NCI-H2029 (cell line): Measurements from ENCODE around the gene CEP57L1.
"Not testable (repeated sequence)": the region's sequence is repeated elsewhere in the genome, so short reads cannot be mapped to it uniquely, and the experiment has no call there.

Source experiments
- DNase-seq: peaks from one replicate; lab custom pipeline; 2025; lab: John Stamatoyannopoulos, UW

Gene CEP57L1

DNA sequence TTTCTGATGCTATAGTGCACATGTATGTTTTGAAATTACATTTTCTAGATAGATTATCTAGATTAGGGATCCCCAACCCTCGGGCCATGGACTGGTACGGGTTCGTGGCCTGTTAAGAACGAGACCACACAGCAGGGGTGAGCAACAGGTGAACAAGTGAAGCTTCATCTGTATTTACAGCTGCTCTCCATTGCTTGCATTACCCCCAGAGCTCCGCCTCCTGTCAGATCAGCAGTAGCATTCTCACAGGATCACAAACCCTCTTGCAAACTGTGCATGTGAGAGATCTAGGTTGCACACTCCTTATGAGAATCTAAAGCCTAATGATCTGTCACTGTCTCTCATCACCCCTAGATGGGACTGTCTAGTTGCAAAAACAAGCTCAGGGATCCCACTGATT, 10.4 kb downstream of the CEP57L1 start:
- no peak for DNase-seq

DNA sequence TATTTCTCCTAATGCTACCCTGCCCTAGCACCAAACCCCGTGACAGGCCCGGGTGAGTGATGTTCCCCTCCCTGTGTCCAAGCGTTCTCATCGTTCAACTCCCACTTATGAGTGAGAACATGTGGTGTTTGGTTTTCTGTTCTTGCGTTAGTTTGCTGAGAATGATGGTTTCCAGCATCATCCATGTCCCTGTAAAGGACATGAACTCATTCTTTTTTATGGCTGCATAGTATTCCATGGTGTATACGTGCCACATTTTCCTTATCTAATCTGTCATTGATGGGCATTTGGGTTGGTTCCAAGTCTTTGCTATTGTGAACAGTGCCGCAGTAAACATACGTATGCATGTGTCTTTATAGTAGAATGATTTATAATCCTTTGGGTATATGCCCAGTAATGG, 14.4 kb downstream of the CEP57L1 start:
- DNase-seq: not testable (repeated sequence)

DNA sequence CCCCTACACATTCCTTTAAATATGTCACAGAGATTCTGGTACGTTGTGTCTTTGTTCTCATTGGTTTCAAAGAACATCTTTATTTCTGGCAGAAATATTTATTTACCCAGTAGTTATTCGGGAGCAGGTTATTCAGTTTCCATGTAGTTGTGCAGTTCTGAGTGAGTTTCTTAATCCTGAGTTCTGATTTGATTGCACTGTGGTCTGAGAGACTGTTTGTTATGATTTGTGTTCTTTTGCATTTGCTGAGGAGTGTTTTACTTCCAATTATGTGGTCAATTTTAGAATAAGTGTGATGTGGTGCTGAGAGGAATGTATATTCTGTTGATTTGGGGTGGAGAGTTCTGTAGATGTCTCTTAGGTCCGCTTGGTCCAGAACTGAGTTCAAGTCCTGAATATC, 17.4 kb downstream of the CEP57L1 start:
- not testable (repeated sequence) for DNase-seq

- DNase-seq: no peak
Measured at GRCh38 chr6:109117346-109118035, 22.2 kb downstream of the CEP57L1 start.

GRCh38 chr6:109118337-109118736, 23.0 kb downstream of the CEP57L1 start:
- no peak for DNase-seq

DNA sequence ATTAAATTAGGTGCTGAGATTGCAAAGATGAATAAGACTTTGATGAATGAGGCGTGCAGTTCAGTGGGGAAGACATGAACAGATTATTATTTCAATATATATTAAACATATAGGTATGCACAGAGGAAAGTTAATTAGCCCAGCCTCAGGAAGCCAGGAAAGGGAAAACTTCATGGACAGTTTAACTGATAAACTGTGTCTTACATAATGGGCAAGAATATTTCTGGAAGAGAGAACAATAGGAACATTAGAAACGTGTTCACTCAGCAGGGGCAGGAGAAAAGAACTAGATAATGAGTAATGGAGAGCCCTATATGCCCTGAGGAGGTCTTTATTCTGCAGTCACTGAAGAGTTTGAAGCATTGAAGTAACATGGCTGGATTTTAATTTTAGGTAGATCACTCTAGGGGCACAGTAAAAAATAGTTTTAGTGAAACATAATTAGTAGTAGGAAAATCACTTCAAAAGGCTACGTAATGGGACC, 23.6 kb downstream of the CEP57L1 start:
- DNase-seq: no peak

GRCh38 chr6:109121411-109121810, 26.1 kb downstream of the CEP57L1 start:
- no peak for DNase-seq

- no peak for DNase-seq
Measured at GRCh38 chr6:109124219-109124618, 28.9 kb downstream of the CEP57L1 start.

DNA sequence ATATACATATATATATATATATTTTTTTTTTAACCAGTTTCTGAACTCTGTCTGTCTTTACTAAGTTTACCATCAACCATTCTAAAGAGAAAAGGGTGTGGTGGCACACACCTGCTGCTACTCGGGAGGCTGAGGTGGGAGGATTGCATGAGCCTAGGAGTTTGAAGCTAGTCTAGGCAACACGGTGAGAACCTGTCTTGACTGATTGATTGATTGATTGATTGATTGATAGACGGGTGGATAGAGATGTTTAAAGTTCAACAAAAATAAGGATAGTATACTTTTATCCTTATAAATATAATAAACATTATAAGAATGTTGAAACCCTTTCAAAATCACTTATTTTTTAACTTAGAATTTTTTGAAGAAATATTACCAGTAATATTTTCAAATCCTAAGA, 30.2 kb downstream of the CEP57L1 start:
- no peak for DNase-seq

DNA sequence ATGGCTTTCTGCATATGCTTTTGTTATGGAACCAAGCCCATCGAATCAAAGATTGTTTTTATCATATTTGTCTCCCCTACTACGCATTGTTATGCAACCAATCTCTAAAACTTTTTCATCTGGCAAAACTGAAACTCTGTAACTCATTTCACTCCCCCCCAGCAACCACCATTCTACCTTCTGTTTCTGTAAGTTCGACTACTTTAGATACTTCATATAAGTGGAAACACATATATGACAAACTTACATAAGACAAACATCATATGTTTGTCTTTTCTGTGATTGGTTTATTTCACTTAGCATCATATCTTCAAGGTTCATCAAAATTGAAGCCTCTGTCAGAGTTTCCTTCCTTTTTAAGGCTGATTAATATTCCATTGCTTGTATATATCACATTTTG, 34.8 kb downstream of the CEP57L1 start:
- DNase-seq: no peak

GRCh38 chr6:109135600-109135999, 40.3 kb downstream of the CEP57L1 start:
- not testable (repeated sequence) for DNase-seq

DNA sequence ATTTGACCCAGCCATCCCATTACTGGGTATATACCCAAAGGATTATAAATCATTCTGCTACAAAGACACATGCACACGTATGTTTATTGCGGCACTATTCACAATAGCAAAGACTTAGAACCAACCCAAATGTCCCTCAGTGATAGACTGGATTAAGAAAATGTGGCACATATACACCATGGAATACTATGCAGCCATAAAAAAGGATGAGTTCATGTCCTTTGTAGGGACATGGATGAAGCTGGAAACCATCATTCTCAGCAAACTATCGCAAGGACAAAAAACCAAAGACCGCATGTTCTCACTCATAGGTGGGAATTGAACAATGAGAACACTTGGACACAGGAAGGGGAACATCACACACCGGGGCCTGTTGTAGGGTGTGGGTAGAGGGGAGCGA, 40.7 kb downstream of the CEP57L1 start:
- DNase-seq: not testable (repeated sequence)

- not testable (repeated sequence) for DNase-seq
Measured at GRCh38 chr6:109136530-109136929, 41.2 kb downstream of the CEP57L1 start.

GRCh38 chr6:109139109-109139508, 43.8 kb downstream of the CEP57L1 start:
- DNase-seq: no peak

GRCh38 chr6:109142067-109142466, 46.8 kb downstream of the CEP57L1 start:
- DNase-seq: not testable (repeated sequence)

- DNase-seq: no peak
Measured at GRCh38 chr6:109143191-109143590, 47.9 kb downstream of the CEP57L1 start.

DNA sequence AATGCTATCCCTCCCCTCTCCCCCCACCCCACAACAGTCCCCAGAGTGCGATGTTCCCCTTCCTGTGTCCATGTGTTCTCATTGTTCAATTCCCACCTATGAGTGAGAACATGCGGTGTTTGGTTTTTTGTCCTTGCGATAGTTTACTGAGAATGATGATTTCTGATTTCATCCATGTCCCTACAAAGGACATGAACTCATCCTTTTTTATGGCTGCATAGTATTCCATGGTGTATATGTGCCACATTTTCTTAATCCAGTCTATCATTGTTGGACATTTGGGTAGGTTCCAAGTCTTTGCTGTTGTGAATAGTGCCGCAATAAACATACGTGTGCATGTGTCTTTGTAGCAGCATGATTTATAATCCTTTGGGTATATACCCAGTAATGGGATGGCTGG, 52.9 kb downstream of the CEP57L1 start:
- not testable (repeated sequence) for DNase-seq

DNA sequence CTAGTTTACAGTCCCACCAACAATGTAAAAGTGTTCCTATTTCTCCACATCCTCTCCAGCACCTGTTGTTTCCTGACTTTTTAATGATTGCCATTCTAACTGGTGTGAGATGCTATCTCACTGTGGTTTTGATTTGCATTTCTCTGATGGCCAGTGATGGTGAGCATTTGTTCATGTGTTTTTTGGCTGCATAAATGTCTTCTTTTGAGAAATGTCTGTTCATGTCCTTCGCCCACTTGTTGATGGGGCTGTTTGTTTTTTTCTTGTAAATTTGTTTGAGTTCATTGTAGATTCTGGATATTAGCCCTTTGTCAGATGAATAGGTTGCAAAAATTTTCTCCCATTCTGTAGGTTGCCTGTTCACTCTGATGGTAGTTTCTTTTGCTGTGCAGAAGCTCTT, 53.4 kb downstream of the CEP57L1 start:
- not testable (repeated sequence) for DNase-seq

DNA sequence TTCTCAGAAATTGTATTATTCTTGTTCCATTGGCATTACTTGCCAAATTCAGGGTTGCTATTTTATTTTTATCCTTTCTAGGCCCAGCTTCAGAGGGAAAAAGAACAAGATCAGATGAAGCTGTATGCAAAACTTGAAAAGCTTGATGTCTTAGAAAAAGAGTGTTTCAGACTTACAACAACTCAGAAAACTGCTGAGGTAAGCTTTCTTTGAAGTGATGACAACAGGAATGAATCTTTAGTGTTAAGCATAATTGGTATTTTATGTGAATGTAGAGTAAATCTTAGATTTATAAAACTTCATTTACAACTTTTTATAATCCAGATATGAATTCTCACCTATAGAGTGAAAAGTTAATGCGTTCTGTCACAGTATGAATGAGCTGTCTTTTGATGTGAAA, 58.4 kb downstream of the CEP57L1 start:
- no peak for DNase-seq

DNA sequence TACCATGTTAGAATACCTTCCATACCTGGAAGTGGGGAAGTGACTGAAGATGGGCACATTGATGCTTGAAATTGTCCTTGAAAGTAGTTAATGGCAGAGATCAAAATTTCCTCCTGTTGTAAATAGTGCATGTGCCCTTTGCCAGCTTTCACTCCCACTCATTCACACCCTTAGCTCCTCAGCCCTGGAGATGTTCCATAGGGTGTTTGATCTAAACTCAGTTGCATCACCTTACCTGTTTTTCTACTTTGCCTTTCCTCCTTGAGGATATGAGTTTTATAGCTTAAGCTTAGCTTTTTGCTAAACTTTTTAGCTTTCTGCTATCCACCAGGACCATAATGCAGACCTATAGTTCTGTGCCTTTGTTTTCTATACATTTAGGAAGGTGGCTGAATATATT, 69.0 kb downstream of the CEP57L1 start:
- DNase-seq: no peak

DNA sequence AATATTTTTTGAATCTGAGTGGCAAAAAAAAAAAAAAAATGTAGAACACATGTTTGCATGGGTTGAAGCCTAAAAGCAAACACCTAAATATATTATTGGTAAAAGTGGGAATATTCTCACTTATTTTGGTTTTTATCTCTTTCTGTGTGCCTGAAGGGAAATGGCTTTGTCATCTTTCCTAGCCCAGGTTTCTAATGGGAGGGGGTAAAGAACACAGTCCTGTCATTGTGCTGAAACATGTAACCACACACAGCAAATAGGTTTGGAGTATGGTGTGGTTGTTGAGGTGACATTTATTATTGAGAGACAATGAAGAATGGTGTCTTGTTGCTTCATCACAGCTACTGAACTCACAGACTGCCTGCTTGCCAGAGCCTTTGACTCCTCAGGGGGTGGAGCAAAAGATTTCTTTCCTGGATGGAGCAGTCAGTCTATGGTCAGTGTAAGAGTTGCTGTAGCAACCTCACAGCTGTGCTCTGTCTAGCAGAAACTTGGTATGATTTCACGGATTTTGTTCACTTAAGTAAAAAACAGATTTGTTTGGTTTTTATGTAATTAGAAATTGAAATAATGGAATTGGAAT, 70.2 kb downstream of the CEP57L1 start:
- DNase-seq: peak; percentile 92

DNA sequence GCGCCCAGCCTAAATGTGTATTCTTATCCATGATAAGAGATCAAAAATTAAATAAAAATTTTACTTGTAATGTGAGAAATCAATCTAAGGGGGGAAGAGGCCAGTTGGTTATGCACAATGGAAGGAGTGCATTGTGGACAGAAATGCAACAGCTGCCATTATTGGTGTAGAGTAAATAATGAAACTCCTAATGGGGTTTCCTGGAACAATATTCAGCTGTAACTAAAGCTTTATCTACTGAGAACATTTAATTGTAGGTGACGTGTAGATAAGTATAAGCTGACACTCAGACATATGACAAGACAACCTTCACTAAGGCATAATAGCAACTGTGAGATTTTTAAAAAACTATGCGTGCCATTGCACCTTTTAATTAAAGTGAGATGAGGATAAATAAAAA, 71.4 kb downstream of the CEP57L1 start:
- DNase-seq: peak; percentile 70

- no peak for DNase-seq
Measured at GRCh38 chr6:109167562-109167961, 72.3 kb downstream of the CEP57L1 start.

GRCh38 chr6:109170333-109170732, 75.0 kb downstream of the CEP57L1 start:
- DNase-seq: no peak
